Colonic mucosa (tissue), 4 donors: ENCODE results near the gene SCARF2. TPM values are rescaled to one million over a fixed set of nuclear protein-coding genes. Genes with fewer than 3 reads are reported as not detected.

Experiments
- DNase-seq: peaks from one replicate; pipeline ENCODE4 v3.0.0-alpha.2; 2020
- H3K27ac ChIP-seq: fragments of 200-600 bp; one replicate; pipeline ENCODE4 v1.8.0; 2021
- H3K27me3 ChIP-seq: fragments of 200-600 bp; one replicate; pipeline ENCODE4 v1.8.0; 2021
- H3K36me3 ChIP-seq: fragments of 200-600 bp; one replicate; pipeline ENCODE4 v1.8.0; 2021
- H3K4me1 ChIP-seq: fragments of 200-600 bp; one replicate; pipeline ENCODE4 v1.8.0; 2021; ENCODE audit warnings: mild to moderate bottlenecking
- H3K4me3 ChIP-seq: fragments of 200-600 bp; one replicate; pipeline ENCODE4 v1.8.0; 2021
- H3K9ac ChIP-seq, 2 donors: one replicate each; pipeline ENCODE4 v1.7.0; 2013; ENCODE audit warnings: control low read depth in 2 of 2, low read depth in 2 of 2, low read length in 2 of 2
- H3K9me3 ChIP-seq: fragments of 200-600 bp; one replicate; pipeline ENCODE4 v1.8.0; 2021
- intact Hi-C: fragments of 100-400 bp; cut with DNase I; formaldehyde crosslinking; loops from one replicate; pipeline ENCODE4 v1.14.1; 2022
- total RNA-seq, 2 donors: library from RNA; stranded (reverse); fragmentation: NEBNext Ultra II Directional in 1 of 2; extraction: Animal tissue kit (Norgen Biotek cat#: 25700) in 1 of 2; gene quantifications; one replicate each; pipeline ENCODE4 v1.2.1, GENCODE V29; 2021
- TF ChIP-seq, protein P1 (sequence below): fragments of 200-600 bp; IDR thresholded peaks from one replicate; pipeline ENCODE4 v1.8.0; 2022; ENCODE audit warnings: antibody characterized with exemption, mild to moderate bottlenecking
- donor health status: healthy.
- donor health status: DM: no; HTN: no; CAD: no.
- donor health status: DM: no; HTN: no; CAD: no.

The SCARF2 gene
- total RNA-seq, 2 donors from 2014 or later = 0.91 to 3.1 TPM

DNA sequence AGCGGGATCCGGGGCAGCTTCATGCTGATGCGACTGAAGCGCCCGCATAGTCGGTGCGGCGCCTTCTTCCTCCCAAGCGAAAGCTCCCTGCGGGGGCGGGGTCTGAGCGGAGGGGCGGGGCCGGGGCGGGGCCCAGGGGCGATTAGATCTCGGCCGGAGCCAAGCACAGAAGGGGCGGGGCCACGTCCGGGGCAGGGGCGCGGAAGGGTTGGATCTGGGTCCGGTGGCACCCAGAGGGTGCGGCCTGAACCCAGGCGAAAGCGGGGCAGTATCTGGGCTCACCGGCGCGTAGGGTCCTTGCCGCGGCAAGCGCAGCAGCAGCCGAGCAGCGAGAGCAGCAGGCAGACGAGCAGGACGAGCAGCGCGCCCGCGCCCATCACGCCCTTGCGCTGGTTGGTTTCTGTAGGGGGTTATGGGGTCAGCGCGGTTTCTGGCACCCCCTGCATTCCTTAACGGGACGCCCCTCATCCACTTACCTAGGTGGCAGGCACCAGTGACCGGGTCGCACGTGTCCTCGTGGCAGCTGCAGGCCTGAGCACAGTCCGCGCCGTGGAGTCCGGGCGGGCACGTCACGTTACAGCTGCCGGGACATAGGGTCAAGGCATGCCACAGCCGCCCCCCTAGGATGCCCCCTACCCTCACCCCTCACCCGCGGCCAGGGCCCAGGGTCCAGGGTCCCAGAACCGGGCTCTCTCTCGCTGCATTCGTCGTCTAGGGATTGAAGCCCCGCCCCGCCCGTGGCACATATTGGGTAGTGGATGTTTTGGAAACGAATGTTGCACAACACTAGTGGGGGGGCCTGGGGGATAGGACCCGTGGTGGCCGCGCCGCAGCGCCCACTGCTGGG is 8.1 kb downstream of the SCARF2 start:
- intact Hi-C loops = loop anchor here (10.0 kb wide), 1 partner anchor 65 kb away; the partner anchor contains the start of gene KLHL22
- H3K4me1 ChIP-seq = peaks cover 25% of the 10 kb centered on the region
- H3K4me3 ChIP-seq = peak overlapping the region; percentile 44
- H3K27me3 ChIP-seq = peaks cover 76% of the 10 kb centered on the region
- H3K36me3 ChIP-seq = no peaks in the 10 kb centered on the region
- H3K9ac ChIP-seq = no peak overlapping the region
- no peaks in the 10 kb centered on the region for H3K9me3 ChIP-seq
- peak; percentile 91 for DNase-seq
- TF ChIP-seq, protein P1, sequence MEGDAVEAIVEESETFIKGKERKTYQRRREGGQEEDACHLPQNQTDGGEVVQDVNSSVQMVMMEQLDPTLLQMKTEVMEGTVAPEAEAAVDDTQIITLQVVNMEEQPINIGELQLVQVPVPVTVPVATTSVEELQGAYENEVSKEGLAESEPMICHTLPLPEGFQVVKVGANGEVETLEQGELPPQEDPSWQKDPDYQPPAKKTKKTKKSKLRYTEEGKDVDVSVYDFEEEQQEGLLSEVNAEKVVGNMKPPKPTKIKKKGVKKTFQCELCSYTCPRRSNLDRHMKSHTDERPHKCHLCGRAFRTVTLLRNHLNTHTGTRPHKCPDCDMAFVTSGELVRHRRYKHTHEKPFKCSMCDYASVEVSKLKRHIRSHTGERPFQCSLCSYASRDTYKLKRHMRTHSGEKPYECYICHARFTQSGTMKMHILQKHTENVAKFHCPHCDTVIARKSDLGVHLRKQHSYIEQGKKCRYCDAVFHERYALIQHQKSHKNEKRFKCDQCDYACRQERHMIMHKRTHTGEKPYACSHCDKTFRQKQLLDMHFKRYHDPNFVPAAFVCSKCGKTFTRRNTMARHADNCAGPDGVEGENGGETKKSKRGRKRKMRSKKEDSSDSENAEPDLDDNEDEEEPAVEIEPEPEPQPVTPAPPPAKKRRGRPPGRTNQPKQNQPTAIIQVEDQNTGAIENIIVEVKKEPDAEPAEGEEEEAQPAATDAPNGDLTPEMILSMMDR = no peak
- H3K27ac ChIP-seq = no peak overlapping the region

DNA sequence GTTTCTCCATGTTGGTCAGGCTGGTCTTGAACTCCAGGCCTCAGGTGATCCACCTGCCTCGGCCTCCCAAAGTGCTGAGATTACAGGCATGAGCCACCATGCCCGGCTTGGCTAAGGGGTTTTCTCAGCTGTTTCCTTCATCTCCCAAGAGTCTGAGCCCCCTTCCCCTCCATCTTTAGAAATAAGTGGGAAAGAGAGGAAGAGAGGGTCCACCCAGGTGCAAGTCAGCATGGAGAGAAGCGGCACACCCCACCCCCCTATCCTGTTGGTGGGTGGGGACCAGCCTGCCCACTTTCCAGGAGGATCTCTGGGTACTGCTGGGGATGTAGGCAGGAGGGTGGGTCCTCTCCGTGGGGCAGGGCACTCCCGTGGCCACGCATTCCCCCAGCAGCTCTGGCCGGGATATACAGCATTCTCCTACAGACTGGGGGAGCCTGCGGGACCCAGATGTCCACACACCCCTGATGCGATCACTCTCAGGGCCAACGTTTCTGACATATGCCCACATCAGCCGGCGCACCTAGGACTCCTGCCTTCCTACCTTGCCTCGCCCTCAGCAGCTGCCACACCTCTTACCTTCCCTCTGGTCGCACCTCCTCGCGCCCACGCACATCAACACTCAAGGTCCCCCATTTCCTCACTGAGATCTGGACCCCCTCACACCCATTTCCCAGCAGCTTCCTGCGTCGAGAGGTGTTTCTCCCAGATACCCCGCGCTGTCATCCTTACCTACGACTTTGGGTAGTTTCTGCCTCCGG is 8.9 kb downstream of the SCARF2 start:
- TF ChIP-seq, protein P1 = no peak
- intact Hi-C loops = no loop called here
- H3K9me3 ChIP-seq = no peaks in the 10 kb centered on the region
- H3K36me3 ChIP-seq = no peaks in the 10 kb centered on the region
- H3K9ac ChIP-seq = no peak overlapping the region
- DNase-seq = no peak
- peaks cover 73% of the 10 kb centered on the region for H3K27me3 ChIP-seq
- H3K27ac ChIP-seq = no peak overlapping the region
- peaks cover 25% of the 10 kb centered on the region for H3K4me1 ChIP-seq
- no peak overlapping the region for H3K4me3 ChIP-seq

DNA sequence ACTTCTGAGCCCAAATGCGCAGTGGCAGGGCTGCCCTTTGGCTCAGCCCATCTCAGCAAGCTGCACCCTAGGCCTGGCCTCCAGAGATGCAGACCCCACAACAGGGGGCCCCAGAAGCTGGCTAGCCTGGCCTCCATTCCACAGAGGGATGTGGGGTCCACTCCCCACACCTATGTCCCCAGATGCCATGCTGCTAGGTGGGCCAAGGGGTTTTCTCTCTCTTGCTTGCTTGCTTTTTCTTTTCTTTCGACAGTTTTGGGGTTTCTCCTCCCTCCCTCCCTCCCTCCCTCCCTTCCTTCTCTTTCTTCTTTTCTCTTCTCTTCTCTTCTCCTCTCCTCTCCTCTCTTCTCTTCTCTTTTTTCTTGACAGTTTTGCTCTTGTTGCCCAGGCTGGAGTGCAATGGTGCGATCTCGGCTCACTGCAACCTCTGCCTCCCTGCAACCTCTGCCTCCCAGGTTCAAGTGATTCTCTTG is 9.6 kb downstream of the SCARF2 start:
- Histone ChIP-seq H3K9ac (no peak overlapping the region), H3K9me3 (no peaks in the 10 kb centered on the region), H3K4me3 (no peak overlapping the region), H3K27ac (no peak overlapping the region), H3K4me1 (peaks cover 25% of the 10 kb centered on the region), H3K36me3 (no peaks in the 10 kb centered on the region), H3K27me3 (peaks cover 68% of the 10 kb centered on the region)
- no peak for DNase-seq
- TF ChIP-seq, protein P1 = no peak
- intact Hi-C loops = no loop called here

DNA sequence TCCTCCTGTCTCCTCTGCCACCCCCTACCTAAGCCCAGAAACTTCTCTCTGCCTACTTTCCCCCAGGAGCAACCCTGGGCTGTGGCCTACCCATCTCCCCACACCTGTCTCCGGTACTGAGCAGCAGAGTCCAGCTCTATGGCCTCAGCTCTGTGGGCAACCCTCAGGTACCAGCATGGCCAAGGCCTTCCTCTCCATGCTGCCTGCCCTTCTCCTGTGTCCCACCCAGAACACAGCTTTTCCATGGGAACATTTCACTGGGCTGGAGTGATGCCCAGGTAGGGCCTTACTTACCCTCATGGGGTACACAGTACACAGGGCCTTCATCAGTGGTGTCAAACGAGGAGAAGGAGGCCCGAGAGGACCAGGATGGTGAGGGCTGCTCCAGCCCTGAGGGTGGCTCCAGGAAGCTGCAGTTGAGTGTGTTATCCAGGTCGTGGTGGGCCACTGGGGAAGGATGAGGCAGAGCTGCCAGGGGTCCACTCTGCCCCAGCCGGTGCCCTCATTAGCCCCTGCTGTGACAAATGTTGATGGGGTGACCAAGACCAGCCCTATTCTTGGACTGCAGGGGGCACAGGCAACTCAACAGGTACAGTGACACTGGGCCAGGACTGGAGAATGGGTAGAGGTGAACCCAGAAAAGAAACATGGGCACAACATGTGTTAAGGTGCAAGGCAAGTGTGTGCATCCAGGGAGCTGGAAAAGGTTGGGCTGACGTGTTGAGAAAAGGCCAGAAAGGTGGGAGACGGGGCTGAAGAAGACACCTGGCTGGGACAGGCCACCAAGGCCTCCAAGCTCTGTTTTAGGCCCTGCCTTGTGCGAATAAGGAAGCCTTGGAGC is 10.3 kb downstream of the SCARF2 start:
- H3K27me3 ChIP-seq = peaks cover 61% of the 10 kb centered on the region
- H3K4me1 ChIP-seq = peaks cover 25% of the 10 kb centered on the region
- intact Hi-C loops = no loop called here

More for the DNA sequence above, 10.3 kb downstream of the SCARF2 start:
- no peak overlapping the region for H3K4me3 ChIP-seq
- TF ChIP-seq, protein P1 = no peak
- H3K9ac ChIP-seq = no peak overlapping the region
- H3K9me3 ChIP-seq = no peaks in the 10 kb centered on the region
- no peak overlapping the region for H3K27ac ChIP-seq
- H3K36me3 ChIP-seq = no peaks in the 10 kb centered on the region
- no peak for DNase-seq
